Trophoblast cell (in vitro differentiated cells and primary cell): ENCODE data around the gene POLR1G.
"Not testable (repeated sequence)": the region's sequence is repeated elsewhere in the genome, so short reads cannot be mapped to it uniquely, and the experiment has no call there.

Experiments used
- DNase-seq, 2 donors: peaks; one replicate each; pipeline ENCODE4 v3.0.0-alpha.2; 2016
- H2AFZ ChIP-seq: 2 replicates; pipeline ENCODE4 v1.6.1; 2013; ENCODE audit warnings: low read length, moderate library complexity, mild to moderate bottlenecking; ENCODE audit not compliant: insufficient read depth, poor library complexity
- H2AK5ac ChIP-seq: 2 replicates; pipeline ENCODE4 v1.6.1; 2013; ENCODE audit warnings: mild to moderate bottlenecking, low read length
- H2BK120ac ChIP-seq: 2 replicates; pipeline ENCODE4 v1.6.1; 2013; ENCODE audit warnings: low read length, mild to moderate bottlenecking, moderate library complexity; ENCODE audit not compliant: insufficient read depth, poor library complexity
- H2BK12ac ChIP-seq: 2 replicates; pipeline ENCODE4 v1.6.1; 2013; ENCODE audit warnings: mild to moderate bottlenecking, low read length, moderate library complexity
- H2BK5ac ChIP-seq: 2 replicates; pipeline ENCODE4 v1.6.1; 2013; ENCODE audit warnings: low read length, low read depth, moderate library complexity, mild to moderate bottlenecking; ENCODE audit not compliant: poor library complexity
- H3K14ac ChIP-seq: 2 replicates; pipeline ENCODE4 v1.6.1; 2013; ENCODE audit warnings: mild to moderate bottlenecking, low read length
- H3K18ac ChIP-seq: 2 replicates; pipeline ENCODE4 v1.6.1; 2013; ENCODE audit warnings: mild to moderate bottlenecking, low read length
- H3K23ac ChIP-seq: 2 replicates; pipeline ENCODE4 v1.6.1; 2013; ENCODE audit warnings: low read length
- H3K27ac ChIP-seq: 2 replicates; pipeline ENCODE4 v1.5.1; 2013; ENCODE audit warnings: low read depth, mild to moderate bottlenecking, inconsistent platforms, low read length, moderate library complexity
- H3K27me3 ChIP-seq: 2 replicates; pipeline ENCODE4 v1.6.1; 2013; ENCODE audit warnings: inconsistent platforms, mild to moderate bottlenecking, low read length, moderate library complexity; ENCODE audit not compliant: insufficient read depth
- H3K36me3 ChIP-seq, 2 experiments: 1 replicate in 1 of 2; 2 replicates in 1 of 2; pipeline ENCODE4 v1.6.1; 2013; ENCODE audit warnings: low read length in 2 of 2, mild to moderate bottlenecking in 2 of 2, moderate library complexity in 1 of 2; ENCODE audit not compliant: insufficient read depth in 2 of 2, control insufficient read depth in 1 of 2
- H3K4ac ChIP-seq: 2 replicates; pipeline ENCODE4 v1.6.1; 2013; ENCODE audit warnings: low read depth, mild to moderate bottlenecking, low read length, moderate library complexity
- H3K4me1 ChIP-seq, 2 experiments: 1 replicate in 1 of 2; 2 replicates in 1 of 2; pipeline ENCODE4 v1.6.1; 2013; ENCODE audit warnings: low read length in 2 of 2, mild to moderate bottlenecking in 2 of 2, moderate library complexity in 1 of 2; ENCODE audit not compliant: insufficient read depth in 2 of 2, control insufficient read depth in 1 of 2
- H3K4me2 ChIP-seq: 2 replicates; pipeline ENCODE4 v1.6.1; 2013; ENCODE audit warnings: inconsistent platforms, mild to moderate bottlenecking, low read length, moderate library complexity
- H3K4me3 ChIP-seq: 2 replicates; pipeline ENCODE4 v1.5.1; 2013; ENCODE audit warnings: mild to moderate bottlenecking, low read depth, low read length, inconsistent platforms
- H3K79me1 ChIP-seq: one replicate; pipeline ENCODE4 v1.6.1; 2013; ENCODE audit warnings: low read length
- H3K79me2 ChIP-seq: 2 replicates; pipeline ENCODE4 v1.6.1; 2013; ENCODE audit warnings: low read length, mild to moderate bottlenecking; ENCODE audit not compliant: control insufficient read depth, insufficient read depth, poor library complexity
- H3K9ac ChIP-seq: 2 replicates; pipeline ENCODE4 v1.6.1; 2013; ENCODE audit warnings: mild to moderate bottlenecking, low read length
- H3K9me3 ChIP-seq: 2 replicates; pipeline ENCODE4 v1.6.1; 2013; ENCODE audit warnings: low read depth, mild to moderate bottlenecking, control low read depth, inconsistent platforms, low read length; ENCODE audit not compliant: insufficient read depth
- H4K12ac ChIP-seq: 2 replicates; pipeline ENCODE4 v1.6.1; 2013; ENCODE audit warnings: low read depth, mild to moderate bottlenecking, low read length, moderate library complexity
- H4K8ac ChIP-seq: 2 replicates; pipeline ENCODE4 v1.6.1; 2013; ENCODE audit warnings: low read depth, mild to moderate bottlenecking, low read length, moderate library complexity
- H4K91ac ChIP-seq: one replicate; pipeline ENCODE4 v1.6.1; 2013; ENCODE audit warnings: low read depth, mild to moderate bottlenecking, low read length, moderate library complexity
- WGBS: extraction: QIAGEN DNeasy Blood & Tissue Kit; methylation state at CpG from one replicate; pipeline ENCODE4 v1.1.7; 2013; ENCODE audit warnings: missing lambda C conversion rate; ENCODE audit not compliant: insufficient read length, insufficient coverage; ENCODE audit errors: extremely low coverage; 5-methylcytosine and 5-hydroxymethylcytosine counted together

Gene POLR1G

DNA sequence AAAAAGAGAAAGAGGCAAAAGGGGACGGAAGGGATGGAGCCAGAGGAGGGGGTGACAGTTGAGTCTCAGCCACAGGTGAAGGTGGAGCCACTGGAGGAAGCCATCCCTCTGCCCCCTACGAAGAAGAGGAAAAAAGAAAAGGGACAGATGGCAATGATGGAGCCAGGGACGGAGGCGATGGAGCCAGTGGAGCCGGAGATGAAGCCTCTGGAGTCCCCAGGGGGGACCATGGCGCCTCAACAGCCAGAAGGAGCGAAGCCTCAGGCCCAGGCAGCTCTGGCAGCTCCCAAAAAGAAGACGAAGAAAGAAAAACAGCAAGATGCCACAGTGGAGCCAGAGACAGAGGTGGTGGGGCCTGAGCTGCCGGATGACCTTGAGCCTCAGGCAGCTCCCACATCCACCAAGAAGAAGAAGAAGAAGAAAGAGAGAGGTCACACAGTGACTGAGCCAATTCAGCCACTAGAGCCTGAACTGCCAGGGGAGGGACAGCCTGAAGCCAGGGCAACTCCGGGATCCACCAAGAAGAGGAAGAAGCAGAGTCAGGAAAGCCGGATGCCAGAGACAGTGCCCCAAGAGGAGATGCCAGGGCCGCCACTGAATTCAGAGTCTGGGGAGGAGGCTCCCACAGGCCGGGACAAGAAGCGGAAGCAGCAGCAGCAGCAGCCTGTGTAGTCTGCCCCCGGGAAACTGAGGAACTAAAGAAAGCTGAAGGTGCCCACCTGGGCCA is 2.5 kb downstream of the POLR1G start:
- DNase-seq, result no peak
- peaks cover 22% of the 10 kb centered on the region for H3K79me1 ChIP-seq
- no peak overlapping the region for H3K23ac ChIP-seq
- no peak overlapping the region for H3K4ac ChIP-seq
- H3K4me3 ChIP-seq, result no peak overlapping the region
- peaks cover 23 to 26% of the 10 kb centered on the region in 2 experiments for H3K36me3 ChIP-seq
- no peak overlapping the region for H4K12ac ChIP-seq
- no peak overlapping the region for H3K18ac ChIP-seq
- H3K4me1 ChIP-seq, result peaks cover 3 to 4% of the 10 kb centered on the region in 2 experiments
- no peak overlapping the region for H3K4me2 ChIP-seq
- no peak overlapping the region for H3K14ac ChIP-seq
- H2AFZ ChIP-seq, result no peak overlapping the region
- H2BK12ac ChIP-seq, result no peak overlapping the region
- no peak overlapping the region for H2BK120ac ChIP-seq
- H4K91ac ChIP-seq, result no peak overlapping the region
- no CpG with 5 or more reads among the region's 15 CpGs for WGBS
- no peak overlapping the region for H3K27ac ChIP-seq
- H4K8ac ChIP-seq, result no peak overlapping the region
- H3K9me3 ChIP-seq, result no peaks in the 10 kb centered on the region
- H3K9ac ChIP-seq, result no peak overlapping the region
- H3K79me2 ChIP-seq, result peaks cover 13% of the 10 kb centered on the region
- H2AK5ac ChIP-seq, result no peak overlapping the region
- H3K27me3 ChIP-seq, result no peaks in the 10 kb centered on the region
- H2BK5ac ChIP-seq, result no peak overlapping the region

DNA sequence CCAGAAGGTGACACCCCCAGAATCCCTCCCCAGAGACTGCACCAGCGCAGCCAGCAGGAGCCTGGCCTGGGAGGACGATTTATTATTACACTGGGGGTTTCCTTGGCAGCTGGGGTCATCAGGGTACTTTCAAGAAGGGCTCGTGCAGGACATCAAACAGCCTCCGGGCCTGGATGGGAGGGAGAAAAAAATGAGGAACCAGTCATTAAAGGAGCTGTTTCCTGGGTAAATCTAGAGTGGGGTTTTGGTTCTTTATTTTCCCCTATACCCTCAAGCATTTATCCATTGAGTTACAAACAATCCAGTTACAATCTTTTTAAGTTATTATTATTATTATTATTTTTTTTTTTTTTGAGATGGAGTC is 3.1 kb downstream of the POLR1G start:
- Histone ChIP-seq H3K14ac (no peak overlapping the region), H3K4ac (no peak overlapping the region), H3K23ac (no peak overlapping the region), H3K36me3 (peaks cover 26 to 29% of the 10 kb centered on the region in 2 experiments), H2BK120ac (no peak overlapping the region), H3K79me2 (peaks cover 9% of the 10 kb centered on the region), H2AFZ (no peak overlapping the region), H3K27me3 (no peaks in the 10 kb centered on the region), H3K79me1 (peaks cover 17% of the 10 kb centered on the region), H3K18ac (no peak overlapping the region), H3K9me3 (no peaks in the 10 kb centered on the region), H4K91ac (no peak overlapping the region), H3K9ac (no peak overlapping the region), H3K27ac (no peak overlapping the region), H2BK5ac (no peak overlapping the region), H4K8ac (no peak overlapping the region), H2AK5ac (no peak overlapping the region), H3K4me3 (no peak overlapping the region), H3K4me2 (no peak overlapping the region), H2BK12ac (no peak overlapping the region), H4K12ac (no peak overlapping the region), H3K4me1 (peaks cover 3% of the 10 kb centered on the region in 2 experiments)
- DNase-seq, result no peak
- WGBS, result no CpG with 5 or more reads among the region's 4 CpGs

DNA sequence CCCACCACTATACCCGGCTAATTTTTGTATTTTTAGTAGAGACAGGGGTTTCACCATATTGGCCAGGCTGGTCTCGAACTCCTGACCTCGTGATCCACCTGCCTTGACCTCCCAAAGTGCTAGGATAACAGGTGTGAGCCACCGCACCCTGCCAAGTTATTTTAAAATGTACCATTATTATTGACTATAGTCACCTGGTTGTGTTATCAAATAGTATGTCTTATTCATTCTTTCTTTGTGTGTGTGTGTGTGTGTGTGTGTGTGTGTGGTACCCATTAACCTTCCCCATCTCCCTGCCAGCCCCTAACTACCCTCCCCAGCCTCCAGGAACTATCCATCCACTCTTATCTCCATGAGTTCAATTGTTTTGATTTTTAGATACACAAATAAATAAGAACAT is 3.9 kb downstream of the POLR1G start:
- H3K79me1 ChIP-seq, result peaks cover 11% of the 10 kb centered on the region
- peaks cover 29 to 33% of the 10 kb centered on the region in 2 experiments for H3K36me3 ChIP-seq
- not testable (repeated sequence) for DNase-seq, H3K4me3 ChIP-seq, H3K9ac ChIP-seq, H3K4me1 ChIP-seq, H3K4me2 ChIP-seq, H2BK5ac ChIP-seq, H4K12ac ChIP-seq, H3K18ac ChIP-seq, H3K27ac ChIP-seq, H2AFZ ChIP-seq, H3K23ac ChIP-seq, H2BK12ac ChIP-seq, H2AK5ac ChIP-seq, H3K4ac ChIP-seq, H3K27me3 ChIP-seq, H3K14ac ChIP-seq, H3K79me2 ChIP-seq, H2BK120ac ChIP-seq, H3K9me3 ChIP-seq, H4K91ac ChIP-seq, H4K8ac ChIP-seq
- WGBS, result no CpG with 5 or more reads among the region's 4 CpGs

DNA sequence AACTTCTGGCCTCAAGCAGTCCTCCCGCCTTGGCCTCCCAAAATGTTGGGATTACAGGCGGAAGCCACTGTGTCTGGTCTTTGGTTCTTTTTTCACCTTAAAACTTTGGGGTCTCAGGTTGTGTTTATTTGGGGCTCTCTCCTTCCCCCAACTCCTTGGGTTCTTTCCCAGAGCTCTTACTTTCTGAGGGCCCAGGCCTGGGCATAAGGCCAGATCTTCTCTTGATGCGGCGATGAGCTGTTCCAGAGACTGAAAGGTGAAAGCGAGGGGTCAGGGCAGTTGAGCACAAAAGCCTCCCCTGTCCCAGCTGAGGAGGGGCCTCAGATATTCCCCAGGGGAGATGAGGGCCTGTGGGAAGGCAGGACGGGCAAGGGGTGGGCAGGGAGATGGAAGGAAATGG is 7.1 kb downstream of the POLR1G start:
- Histone ChIP-seq H2AK5ac (no peak overlapping the region), H3K9me3 (no peaks in the 10 kb centered on the region), H3K4me3 (no peak overlapping the region), H3K4ac (no peak overlapping the region), H2BK120ac (no peak overlapping the region), H3K4me1 (no peaks in the 10 kb centered on the region), H3K79me1 (no peaks in the 10 kb centered on the region), H4K8ac (no peak overlapping the region), H3K79me2 (no peaks in the 10 kb centered on the region), H4K91ac (no peak overlapping the region), H3K27ac (no peak overlapping the region), H2BK12ac (no peak overlapping the region), H3K4me2 (no peak overlapping the region), H3K14ac (no peak overlapping the region), H2BK5ac (no peak overlapping the region), H3K27me3 (no peaks in the 10 kb centered on the region), H3K9ac (no peak overlapping the region), H2AFZ (no peak overlapping the region), H3K23ac (no peak overlapping the region), H3K36me3 (peaks cover 28 to 43% of the 10 kb centered on the region in 2 experiments), H3K18ac (no peak overlapping the region), H4K12ac (no peak overlapping the region)
- WGBS, result no CpG with 5 or more reads among the region's 6 CpGs
- DNase-seq, result no peak
